ENCODE results near the gene BAIAP2.

GRCh38 chr17:81057777-81058176, 22.8 kb downstream of the BAIAP2 start:
- no peak for TF ChIP-seq POLR2A (IDR thresholded peaks at IDR 0.05)
- TF ChIP-seq, protein P1, sequence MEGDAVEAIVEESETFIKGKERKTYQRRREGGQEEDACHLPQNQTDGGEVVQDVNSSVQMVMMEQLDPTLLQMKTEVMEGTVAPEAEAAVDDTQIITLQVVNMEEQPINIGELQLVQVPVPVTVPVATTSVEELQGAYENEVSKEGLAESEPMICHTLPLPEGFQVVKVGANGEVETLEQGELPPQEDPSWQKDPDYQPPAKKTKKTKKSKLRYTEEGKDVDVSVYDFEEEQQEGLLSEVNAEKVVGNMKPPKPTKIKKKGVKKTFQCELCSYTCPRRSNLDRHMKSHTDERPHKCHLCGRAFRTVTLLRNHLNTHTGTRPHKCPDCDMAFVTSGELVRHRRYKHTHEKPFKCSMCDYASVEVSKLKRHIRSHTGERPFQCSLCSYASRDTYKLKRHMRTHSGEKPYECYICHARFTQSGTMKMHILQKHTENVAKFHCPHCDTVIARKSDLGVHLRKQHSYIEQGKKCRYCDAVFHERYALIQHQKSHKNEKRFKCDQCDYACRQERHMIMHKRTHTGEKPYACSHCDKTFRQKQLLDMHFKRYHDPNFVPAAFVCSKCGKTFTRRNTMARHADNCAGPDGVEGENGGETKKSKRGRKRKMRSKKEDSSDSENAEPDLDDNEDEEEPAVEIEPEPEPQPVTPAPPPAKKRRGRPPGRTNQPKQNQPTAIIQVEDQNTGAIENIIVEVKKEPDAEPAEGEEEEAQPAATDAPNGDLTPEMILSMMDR (IDR thresholded peaks at IDR 0.05): no peak
